HCT116 (cell line): ENCODE data around the gene CD99.

Experiments
- CBX3 ChIP-seq: IDR thresholded peaks from 2 replicates; pipeline ENCODE4 v1.6.1; 2012; ENCODE audit warnings: low read depth
- EGR1 ChIP-seq: IDR thresholded peaks from 2 replicates; pipeline ENCODE4 v1.6.1; 2012; ENCODE audit warnings: low read depth
- EZH2 ChIP-seq: fragments of 200-600 bp; sonication (generic); IDR thresholded peaks from 2 replicates; pipeline ENCODE4 v1.6.1; 2017; ENCODE audit warnings: antibody characterized with exemption, mixed run types
- EZH2phosphoT487 ChIP-seq: fragments of 200-600 bp; IDR thresholded peaks from 2 replicates; pipeline ENCODE4 v1.6.1; 2018; ENCODE audit warnings: antibody characterized with exemption, borderline replicate concordance
- POLR2A ChIP-seq: IDR thresholded peaks from 2 replicates; pipeline ENCODE4 v1.7.0; 2011; ENCODE audit warnings: borderline replicate concordance; ENCODE audit not compliant: insufficient read depth, insufficient read length; ENCODE audit errors: extremely low read depth
- RAD21 ChIP-seq: IDR thresholded peaks from 2 replicates; pipeline ENCODE4 v1.6.1; 2012; ENCODE audit warnings: low read depth, mild to moderate bottlenecking
- TCF7L2 ChIP-seq: IDR thresholded peaks from 2 replicates; pipeline ENCODE4 v1.7.0; 2011; ENCODE audit warnings: borderline replicate concordance, inconsistent platforms; ENCODE audit not compliant: insufficient read depth, insufficient read length; ENCODE audit errors: extremely low read depth
- YY1 ChIP-seq: IDR thresholded peaks from 2 replicates; pipeline ENCODE4 v1.6.1; 2011; ENCODE audit warnings: low read length, low read depth, moderate library complexity, mild to moderate bottlenecking; ENCODE audit not compliant: insufficient replicate concordance; ENCODE audit errors: extremely low read depth
- ZNF274 ChIP-seq: fragments of 200-500 bp; sonication (Bioruptor generic); IDR thresholded peaks from 2 replicates; pipeline ENCODE4 v1.6.1; 2014; ENCODE audit warnings: mild to moderate bottlenecking, low read depth, low read length, inconsistent platforms
- TF ChIP-seq, protein P1 (sequence below), 3 experiments: fragments of 200-600 bp in 1 of 3; sonication (generic) in 1 of 3; IDR thresholded peaks in 2 of 3; conservative IDR thresholded peaks in 1 of 3; 2 replicates each; pipeline ENCODE4 v1.5.1; 2012 to 2017; ENCODE audit warnings: low read depth in 2 of 3, low read length in 2 of 3, antibody characterized with exemption in 1 of 3, borderline replicate concordance in 1 of 3, control low read depth in 1 of 3, mild to moderate bottlenecking in 1 of 3, mixed read lengths in 1 of 3, mixed run types in 1 of 3, moderate library complexity in 1 of 3; ENCODE audit not compliant: insufficient read depth in 1 of 3
- TF ChIP-seq, protein P2 (sequence below): IDR thresholded peaks from 2 replicates; pipeline ENCODE4 v1.6.1; 2012; ENCODE audit warnings: low read depth
- TF ChIP-seq, protein P3 (sequence below): IDR thresholded peaks from 2 replicates; pipeline ENCODE4 v1.6.1; 2012

DNA sequence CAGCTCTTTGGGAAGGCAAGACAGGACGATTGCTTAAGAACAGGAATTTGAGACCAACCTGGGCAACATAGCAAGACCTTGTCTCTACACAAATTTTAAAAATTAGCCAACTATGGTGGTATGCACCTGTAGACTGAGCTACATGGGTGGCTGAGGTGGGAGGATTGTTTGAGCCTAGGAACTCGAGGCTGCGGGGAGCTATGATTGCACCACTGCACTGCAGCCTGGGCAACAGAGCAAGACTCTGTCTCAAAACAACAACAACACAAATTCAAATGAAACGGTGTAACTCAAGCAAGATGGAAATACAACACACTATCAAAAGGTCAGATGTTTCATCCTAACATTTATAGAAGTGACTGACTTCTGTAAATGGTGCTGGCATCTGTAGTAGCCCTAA lies 97.9 kb downstream of the CD99 start:
- TF ChIP-seq, protein P1, sequence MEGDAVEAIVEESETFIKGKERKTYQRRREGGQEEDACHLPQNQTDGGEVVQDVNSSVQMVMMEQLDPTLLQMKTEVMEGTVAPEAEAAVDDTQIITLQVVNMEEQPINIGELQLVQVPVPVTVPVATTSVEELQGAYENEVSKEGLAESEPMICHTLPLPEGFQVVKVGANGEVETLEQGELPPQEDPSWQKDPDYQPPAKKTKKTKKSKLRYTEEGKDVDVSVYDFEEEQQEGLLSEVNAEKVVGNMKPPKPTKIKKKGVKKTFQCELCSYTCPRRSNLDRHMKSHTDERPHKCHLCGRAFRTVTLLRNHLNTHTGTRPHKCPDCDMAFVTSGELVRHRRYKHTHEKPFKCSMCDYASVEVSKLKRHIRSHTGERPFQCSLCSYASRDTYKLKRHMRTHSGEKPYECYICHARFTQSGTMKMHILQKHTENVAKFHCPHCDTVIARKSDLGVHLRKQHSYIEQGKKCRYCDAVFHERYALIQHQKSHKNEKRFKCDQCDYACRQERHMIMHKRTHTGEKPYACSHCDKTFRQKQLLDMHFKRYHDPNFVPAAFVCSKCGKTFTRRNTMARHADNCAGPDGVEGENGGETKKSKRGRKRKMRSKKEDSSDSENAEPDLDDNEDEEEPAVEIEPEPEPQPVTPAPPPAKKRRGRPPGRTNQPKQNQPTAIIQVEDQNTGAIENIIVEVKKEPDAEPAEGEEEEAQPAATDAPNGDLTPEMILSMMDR (IDR thresholded peaks at IDR 0.05 in 2 of 3, conservative IDR thresholded peaks at IDR 0.05 in 1 of 3; ENCODE audit: borderline replicate concordance in 1 of 3, insufficient read depth in 1 of 3, low read depth in 2 of 3, low read length in 2 of 3), result no peak
- no peak for TF ChIP-seq ZNF274
- TF ChIP-seq POLR2A, result no peak
- TF ChIP-seq YY1, result no peak
- TF ChIP-seq RAD21, result no peak
- TF ChIP-seq, protein P2, sequence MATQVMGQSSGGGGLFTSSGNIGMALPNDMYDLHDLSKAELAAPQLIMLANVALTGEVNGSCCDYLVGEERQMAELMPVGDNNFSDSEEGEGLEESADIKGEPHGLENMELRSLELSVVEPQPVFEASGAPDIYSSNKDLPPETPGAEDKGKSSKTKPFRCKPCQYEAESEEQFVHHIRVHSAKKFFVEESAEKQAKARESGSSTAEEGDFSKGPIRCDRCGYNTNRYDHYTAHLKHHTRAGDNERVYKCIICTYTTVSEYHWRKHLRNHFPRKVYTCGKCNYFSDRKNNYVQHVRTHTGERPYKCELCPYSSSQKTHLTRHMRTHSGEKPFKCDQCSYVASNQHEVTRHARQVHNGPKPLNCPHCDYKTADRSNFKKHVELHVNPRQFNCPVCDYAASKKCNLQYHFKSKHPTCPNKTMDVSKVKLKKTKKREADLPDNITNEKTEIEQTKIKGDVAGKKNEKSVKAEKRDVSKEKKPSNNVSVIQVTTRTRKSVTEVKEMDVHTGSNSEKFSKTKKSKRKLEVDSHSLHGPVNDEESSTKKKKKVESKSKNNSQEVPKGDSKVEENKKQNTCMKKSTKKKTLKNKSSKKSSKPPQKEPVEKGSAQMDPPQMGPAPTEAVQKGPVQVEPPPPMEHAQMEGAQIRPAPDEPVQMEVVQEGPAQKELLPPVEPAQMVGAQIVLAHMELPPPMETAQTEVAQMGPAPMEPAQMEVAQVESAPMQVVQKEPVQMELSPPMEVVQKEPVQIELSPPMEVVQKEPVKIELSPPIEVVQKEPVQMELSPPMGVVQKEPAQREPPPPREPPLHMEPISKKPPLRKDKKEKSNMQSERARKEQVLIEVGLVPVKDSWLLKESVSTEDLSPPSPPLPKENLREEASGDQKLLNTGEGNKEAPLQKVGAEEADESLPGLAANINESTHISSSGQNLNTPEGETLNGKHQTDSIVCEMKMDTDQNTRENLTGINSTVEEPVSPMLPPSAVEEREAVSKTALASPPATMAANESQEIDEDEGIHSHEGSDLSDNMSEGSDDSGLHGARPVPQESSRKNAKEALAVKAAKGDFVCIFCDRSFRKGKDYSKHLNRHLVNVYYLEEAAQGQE, result no peak
- TF ChIP-seq, protein P3, sequence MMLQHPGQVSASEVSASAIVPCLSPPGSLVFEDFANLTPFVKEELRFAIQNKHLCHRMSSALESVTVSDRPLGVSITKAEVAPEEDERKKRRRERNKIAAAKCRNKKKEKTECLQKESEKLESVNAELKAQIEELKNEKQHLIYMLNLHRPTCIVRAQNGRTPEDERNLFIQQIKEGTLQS, result no peak
- no peak for TF ChIP-seq EZH2phosphoT487
- no peak for TF ChIP-seq CBX3
- TF ChIP-seq EGR1, result no peak
- no peak for TF ChIP-seq TCF7L2
- TF ChIP-seq EZH2, result no peak
